Body of pancreas (tissue), 4 donors: ENCODE measurements around the gene CCDC124.

Experiments used
- CTCF ChIP-seq, 7 experiments: fragments of 450-650 bp in 4 of 7; fragments of 200-600 bp in 3 of 7; sonication (generic) in 3 of 7; IDR thresholded peaks; one replicate each; pipeline ENCODE4 v1.5.1; 2016 to 2019; ENCODE audit warnings: antibody characterized with exemption in 7 of 7
- POLR2A ChIP-seq, 3 donors: fragments of 450-650 bp; IDR thresholded peaks; one replicate each; pipeline ENCODE4 v1.6.1; 2016; ENCODE audit warnings: antibody characterized with exemption in 3 of 3, mild to moderate bottlenecking in 2 of 3

GRCh38 chr19:17967257-17968051, 34.6 kb downstream of the CCDC124 start:
- TF ChIP-seq POLR2A (IDR thresholded peaks at IDR 0.05), result no peak
- TF ChIP-seq CTCF (IDR thresholded peaks at IDR 0.05), result no peak
